C4-2B (cell line): ENCODE data around the gene RIMBP2.
"Not testable (repeated sequence)": the region's sequence is repeated elsewhere in the genome, so short reads cannot be mapped to it uniquely, and the experiment has no call there.

Experiments used
- H3K27ac ChIP-seq: fragments of 450-650 bp; 2 replicates; pipeline ENCODE4 v1.5.1; 2017
- CTCF ChIP-seq: fragments of 450-650 bp; conservative IDR thresholded peaks from 2 replicates; pipeline ENCODE4 v1.5.1; 2017; ENCODE audit warnings: mild to moderate bottlenecking
- ZFX ChIP-seq: fragments of 450-650 bp; IDR thresholded peaks from 2 replicates; pipeline ENCODE4 v1.6.1; 2017

RIMBP2 gene

GRCh38 chr12:130592641-130593040 is 123.5 kb downstream of the RIMBP2 start:
- TF ChIP-seq CTCF (no peak), ZFX (no peak)
- H3K27ac ChIP-seq: no peak overlapping the region

GRCh38 chr12:130591736-130592135 is 124.4 kb downstream of the RIMBP2 start:
- H3K27ac ChIP-seq: no peak overlapping the region
- TF ChIP-seq ZFX: no peak
- TF ChIP-seq CTCF: no peak

- H3K27ac ChIP-seq: no peak overlapping the region
- TF ChIP-seq CTCF (no peak), ZFX (no peak)
These were observed 125.4 kb downstream of the RIMBP2 start for GRCh38 chr12:130590685-130591084.

GRCh38 chr12:130589540-130590317 is 126.4 kb downstream of the RIMBP2 start:
- no peak for TF ChIP-seq CTCF
- no peak for TF ChIP-seq ZFX
- no peak overlapping the region for H3K27ac ChIP-seq

- no peak overlapping the region for H3K27ac ChIP-seq
- TF ChIP-seq CTCF (no peak), ZFX (no peak)
These were observed 127.2 kb downstream of the RIMBP2 start for GRCh38 chr12:130588696-130589539.

GRCh38 chr12:130587966-130588365 is 128.1 kb downstream of the RIMBP2 start:
- TF ChIP-seq CTCF (no peak), ZFX (no peak)
- no peak overlapping the region for H3K27ac ChIP-seq

- H3K27ac ChIP-seq: not testable (repeated sequence)
These were observed 131.6 kb downstream of the RIMBP2 start for GRCh38 chr12:130584475-130584874.

- no peak for TF ChIP-seq ZFX
- TF ChIP-seq CTCF: no peak
These were observed 132.3 kb downstream of the RIMBP2 start for GRCh38 chr12:130583800-130584199.

More at GRCh38 chr12:130583800-130584199, 132.3 kb downstream of the RIMBP2 start:
- no peak overlapping the region for H3K27ac ChIP-seq
